Measurements from ENCODE around the gene CHST15.

GRCh38 chr10:124095096-124095495 lies 1.7 kb upstream of the CHST15 start:
- TF ChIP-seq CTCF (IDR thresholded peaks at IDR 0.05; ENCODE audit: poor library complexity, severe bottlenecking) (no peak), MXI1 (conservative IDR thresholded peaks at IDR 0.05; ENCODE audit: poor library complexity, severe bottlenecking) (no peak), EZH2 (IDR thresholded peaks at IDR 0.05; ENCODE audit: borderline replicate concordance, insufficient read depth, low read length, poor library complexity, severe bottlenecking) (no peak), SMC3 (conservative IDR thresholded peaks at IDR 0.05; ENCODE audit: poor library complexity) (no peak), RAD21 (conservative IDR thresholded peaks at IDR 0.05) (no peak), REST (IDR thresholded peaks at IDR 0.05; ENCODE audit: borderline replicate concordance) (no peak), POLR2AphosphoS5 (IDR thresholded peaks at IDR 0.05) (no peak), TAF1 (IDR thresholded peaks at IDR 0.05; ENCODE audit: low read depth) (no peak), EP300 (conservative IDR thresholded peaks at IDR 0.05; ENCODE audit: poor library complexity, severe bottlenecking) (no peak)
